Measurements from ENCODE around the gene RCBTB2. TPM values are rescaled to one million over a fixed set of nuclear protein-coding genes. Genes with fewer than 3 reads are reported as not detected.

RCBTB2 gene
- total RNA-seq, 1 donor, result 10.5 TPM

GRCh38 chr13:48478391-48478790 lies 54.5 kb downstream of the RCBTB2 start:
- Histone ChIP-seq H3K4me2 (ENCODE audit: insufficient read depth, low read length) (no peak overlapping the region), H2AFZ (ENCODE audit: low read length) (no peak overlapping the region), H3K4me1 (ENCODE audit: insufficient read depth, low read length) (no peaks in the 10 kb centered on the region), H4K20me1 (ENCODE audit: insufficient read depth, low read length) (no peaks in the 10 kb centered on the region), H3K27me3 (ENCODE audit: insufficient read depth, low read length) (no peaks in the 10 kb centered on the region), H3K36me3 (ENCODE audit: insufficient read depth, low read length) (peaks cover 10% of the 10 kb centered on the region), H3K27ac (ENCODE audit: low read depth, low read length) (peak overlapping the region; percentile 25), H3K9me3 (ENCODE audit: low read depth, low read length) (no peaks in the 10 kb centered on the region), H3K79me2 (ENCODE audit: insufficient read depth, low read length) (no peaks in the 10 kb centered on the region), H3K4me3 (ENCODE audit: insufficient read depth, low read length) (no peak overlapping the region)
- no peak for DNase-seq (ENCODE audit: insufficient read length, low spot score, missing footprints)
- no peak for TF ChIP-seq CTCF (IDR thresholded peaks at IDR 0.05; ENCODE audit: extremely low read depth, low read depth, low read length)

GRCh38 chr13:48477191-48477855 lies 55.6 kb downstream of the RCBTB2 start:
- no peak overlapping the region for H3K4me3 ChIP-seq (ENCODE audit: insufficient read depth, low read length)
- TF ChIP-seq CTCF (IDR thresholded peaks at IDR 0.05; ENCODE audit: extremely low read depth, low read depth, low read length), result no peak

GRCh38 chr13:48476686-48477085 lies 56.2 kb downstream of the RCBTB2 start:
- no peak for TF ChIP-seq CTCF (IDR thresholded peaks at IDR 0.05; ENCODE audit: extremely low read depth, low read depth, low read length)
- Histone ChIP-seq H3K9me3 (ENCODE audit: low read depth, low read length) (no peaks in the 10 kb centered on the region), H3K27me3 (ENCODE audit: insufficient read depth, low read length) (no peaks in the 10 kb centered on the region), H3K4me2 (ENCODE audit: insufficient read depth, low read length) (no peak overlapping the region), H3K79me2 (ENCODE audit: insufficient read depth, low read length) (no peaks in the 10 kb centered on the region), H3K36me3 (ENCODE audit: insufficient read depth, low read length) (peaks cover 10% of the 10 kb centered on the region), H3K4me3 (ENCODE audit: insufficient read depth, low read length) (no peak overlapping the region), H2AFZ (ENCODE audit: low read length) (no peak overlapping the region), H4K20me1 (ENCODE audit: insufficient read depth, low read length) (no peaks in the 10 kb centered on the region), H3K4me1 (ENCODE audit: insufficient read depth, low read length) (no peaks in the 10 kb centered on the region), H3K27ac (ENCODE audit: low read depth, low read length) (no peak overlapping the region)
- no peak for DNase-seq (ENCODE audit: insufficient read length, low spot score, missing footprints)

More at GRCh38 chr13:48477191-48477855, 55.6 kb downstream of the RCBTB2 start:
- Histone ChIP-seq H3K4me2 (ENCODE audit: insufficient read depth, low read length) (no peak overlapping the region), H3K79me2 (ENCODE audit: insufficient read depth, low read length) (no peaks in the 10 kb centered on the region), H3K36me3 (ENCODE audit: insufficient read depth, low read length) (peaks cover 10% of the 10 kb centered on the region), H3K9me3 (ENCODE audit: low read depth, low read length) (no peaks in the 10 kb centered on the region), H4K20me1 (ENCODE audit: insufficient read depth, low read length) (no peaks in the 10 kb centered on the region), H2AFZ (ENCODE audit: low read length) (no peak overlapping the region), H3K4me1 (ENCODE audit: insufficient read depth, low read length) (no peaks in the 10 kb centered on the region), H3K27ac (ENCODE audit: low read depth, low read length) (no peak overlapping the region), H3K27me3 (ENCODE audit: insufficient read depth, low read length) (no peaks in the 10 kb centered on the region)
- DNase-seq (ENCODE audit: insufficient read length, low spot score, missing footprints), result no peak

- no peak overlapping the region for H2AFZ ChIP-seq (ENCODE audit: low read length)
- no peak overlapping the region for H3K4me2 ChIP-seq (ENCODE audit: insufficient read depth, low read length)
- no peaks in the 10 kb centered on the region for H3K4me1 ChIP-seq (ENCODE audit: insufficient read depth, low read length)
- no peak for TF ChIP-seq CTCF (IDR thresholded peaks at IDR 0.05; ENCODE audit: extremely low read depth, low read depth, low read length)
- H3K27me3 ChIP-seq (ENCODE audit: insufficient read depth, low read length), result no peaks in the 10 kb centered on the region
- no peak overlapping the region for H3K4me3 ChIP-seq (ENCODE audit: insufficient read depth, low read length)
- no peaks in the 10 kb centered on the region for H4K20me1 ChIP-seq (ENCODE audit: insufficient read depth, low read length)
- peaks cover 10% of the 10 kb centered on the region for H3K36me3 ChIP-seq (ENCODE audit: insufficient read depth, low read length)
- DNase-seq (ENCODE audit: insufficient read length, low spot score, missing footprints), result no peak
- no peaks in the 10 kb centered on the region for H3K79me2 ChIP-seq (ENCODE audit: insufficient read depth, low read length)
- no peaks in the 10 kb centered on the region for H3K9me3 ChIP-seq (ENCODE audit: low read depth, low read length)
- no peak overlapping the region for H3K27ac ChIP-seq (ENCODE audit: low read depth, low read length)
These were observed 56.7 kb downstream of the RCBTB2 start for GRCh38 chr13:48476215-48476614.

Data from osteoblast (primary cell).